Activated CD8-positive, alpha-beta T cell treated with anti-CD3 and anti-CD28 coated beads, Interleukin-2, amount 10 ng/mL, durations not matched to agents 7 days and 5 days (primary cell): ENCODE data around the gene SCGB1D2. TPM values are rescaled to one million over a fixed set of nuclear protein-coding genes. Genes with fewer than 3 reads are reported as not detected.

ENCODE experiments used
- ATAC-seq: fragments of 150-1000 bp; cut with Tn5 transposase; one replicate; pipeline ENCODE4 v1.10.0; 2021; ENCODE audit warnings: moderate library complexity
- CTCF ChIA-PET: fragments of 350-600 bp; sonication (Branson Sonifier 250); formaldehyde crosslinking; loops from one replicate; lab custom pipeline; 2021; ENCODE audit warnings: antibody characterized with exemption; lab: Charles Lee
- POLR2A ChIA-PET: fragments of 350-600 bp; sonication (Branson Sonifier 250); formaldehyde crosslinking; loops from one replicate; lab custom pipeline; 2021; ENCODE audit warnings: antibody characterized with exemption; lab: Charles Lee
- DNase-seq: peaks from one replicate; pipeline ENCODE4 v3.0.0-alpha.2; 2020
- H3K27ac Mint-ChIP-seq: one replicate; pipeline ENCODE4 v1.8.0; 2021; ENCODE audit warnings: mild to moderate bottlenecking, mixed read lengths
- H3K27me3 Mint-ChIP-seq: one replicate; pipeline ENCODE4 v1.8.0; 2021; ENCODE audit warnings: low read depth, mixed read lengths
- H3K36me3 Mint-ChIP-seq: one replicate; pipeline ENCODE4 v1.8.0; 2021; ENCODE audit warnings: low read depth, mixed read lengths
- H3K4me1 Mint-ChIP-seq: one replicate; pipeline ENCODE4 v1.8.0; 2021; ENCODE audit warnings: low read depth, mixed read lengths
- H3K4me3 Mint-ChIP-seq: one replicate; pipeline ENCODE4 v1.8.0; 2021; ENCODE audit warnings: mild to moderate bottlenecking, mixed read lengths
- H3K9me3 Mint-ChIP-seq: one replicate; pipeline ENCODE4 v1.8.0; 2022; ENCODE audit warnings: mixed read lengths; ENCODE audit not compliant: insufficient read depth
- total RNA-seq, 2 experiments: library from RNA; stranded (reverse); gene quantifications; one replicate each; pipeline ENCODE4 v1.2.3, GENCODE V29; 2021

SCGB1D2 gene
- total RNA-seq, 2 experiments from 2014 or later, result not detected

GRCh38 chr11:62221498-62221897 lies 20.5 kb upstream of the SCGB1D2 start:
- no peak for DNase-seq
- Mint-ChIP-seq H3K27ac (no peak overlapping the region), H3K27me3 (peaks cover 16% of the 10 kb centered on the region), H3K4me1 (no peaks in the 10 kb centered on the region), H3K9me3 (peaks cover 26% of the 10 kb centered on the region), H3K4me3 (no peak overlapping the region), H3K36me3 (peaks cover 6% of the 10 kb centered on the region)
- ATAC-seq, result no peak
- ChIA-PET CTCF (no interaction called here), POLR2A (no interaction called here)

- Mint-ChIP-seq H3K36me3 (peaks cover 6% of the 10 kb centered on the region), H3K27me3 (peaks cover 12% of the 10 kb centered on the region), H3K27ac (no peak overlapping the region), H3K4me3 (no peak overlapping the region), H3K4me1 (no peaks in the 10 kb centered on the region), H3K9me3 (peaks cover 26% of the 10 kb centered on the region)
- no peak for DNase-seq
- POLR2A ChIA-PET, result no interaction called here
- no peak for ATAC-seq
- CTCF ChIA-PET, result interaction anchor here (0.9 kb wide), 1 partner anchor 88 kb away, joined by 3 read pairs; no protein-coding TSS in a partner anchor
These were observed 18.9 kb upstream of the SCGB1D2 start for GRCh38 chr11:62223095-62223494.

GRCh38 chr11:62233730-62234129 lies 8.3 kb upstream of the SCGB1D2 start:
- Mint-ChIP-seq H3K4me3 (no peak overlapping the region), H3K4me1 (no peaks in the 10 kb centered on the region), H3K27me3 (peaks cover 29% of the 10 kb centered on the region), H3K36me3 (no peaks in the 10 kb centered on the region), H3K27ac (no peak overlapping the region), H3K9me3 (no peaks in the 10 kb centered on the region)
- DNase-seq, result no peak
- ATAC-seq, result no peak
- CTCF ChIA-PET, result interaction anchor here (0.7 to 1.9 kb wide), 3 partner anchors 9 to 77 kb away, joined by 3 to 4 read pairs (median 3); partner anchors contain the start of gene SCGB1D4
- POLR2A ChIA-PET, result no interaction called here

- Mint-ChIP-seq H3K4me3 (no peak overlapping the region), H3K4me1 (no peaks in the 10 kb centered on the region), H3K27me3 (peaks cover 31% of the 10 kb centered on the region), H3K36me3 (no peaks in the 10 kb centered on the region), H3K9me3 (no peaks in the 10 kb centered on the region), H3K27ac (no peak overlapping the region)
- CTCF ChIA-PET, result interaction anchor here (1.1 to 1.3 kb wide), 4 partner anchors 19 to 77 kb away, joined by 3 to 4 read pairs (median 4); no protein-coding TSS in a partner anchor
- POLR2A ChIA-PET, result no interaction called here
- no peak for ATAC-seq
- no peak for DNase-seq
These were observed 5.9 kb upstream of the SCGB1D2 start for GRCh38 chr11:62236187-62236586.

- POLR2A ChIA-PET, result no interaction called here
- Mint-ChIP-seq H3K4me3 (no peak overlapping the region), H3K36me3 (no peaks in the 10 kb centered on the region), H3K4me1 (no peaks in the 10 kb centered on the region), H3K27ac (no peak overlapping the region), H3K9me3 (no peaks in the 10 kb centered on the region), H3K27me3 (peaks cover 32% of the 10 kb centered on the region)
- ATAC-seq (no peak), DNase-seq (no peak)
- CTCF ChIA-PET, result interaction anchor here (0.7 kb wide), 1 partner anchor 73 kb away, joined by 3 read pairs; no protein-coding TSS in a partner anchor
These were observed 4.5 kb upstream of the SCGB1D2 start for GRCh38 chr11:62237499-62237898.

GRCh38 chr11:62238151-62238550 lies 3.9 kb upstream of the SCGB1D2 start:
- no peak for ATAC-seq
- ChIA-PET CTCF (interaction anchor here (0.6 to 0.7 kb wide), 2 partner anchors 66 to 73 kb away, joined by 3 read pairs; no protein-coding TSS in a partner anchor), POLR2A (no interaction called here)
- no peak overlapping the region for H3K27ac Mint-ChIP-seq
- H3K9me3 Mint-ChIP-seq, result no peaks in the 10 kb centered on the region
- H3K4me3 Mint-ChIP-seq, result no peak overlapping the region
- H3K4me1 Mint-ChIP-seq, result no peaks in the 10 kb centered on the region
- no peaks in the 10 kb centered on the region for H3K36me3 Mint-ChIP-seq
- peaks cover 28% of the 10 kb centered on the region for H3K27me3 Mint-ChIP-seq
- no peak for DNase-seq

GRCh38 chr11:62241095-62241494 lies 944 bp upstream of the SCGB1D2 start:
- peaks cover 21% of the 10 kb centered on the region for H3K27me3 Mint-ChIP-seq
- ATAC-seq, result no peak
- H3K27ac Mint-ChIP-seq, result no peak overlapping the region
- no peak overlapping the region for H3K4me3 Mint-ChIP-seq
- no peak for DNase-seq
- H3K4me1 Mint-ChIP-seq, result no peaks in the 10 kb centered on the region
- H3K36me3 Mint-ChIP-seq, result no peaks in the 10 kb centered on the region
- CTCF ChIA-PET, result interaction anchor here (1.3 to 1.5 kb wide), 2 partner anchors 69 to 70 kb away, joined by 3 read pairs; no protein-coding TSS in a partner anchor
- POLR2A ChIA-PET, result no interaction called here
- no peaks in the 10 kb centered on the region for H3K9me3 Mint-ChIP-seq

- no peaks in the 10 kb centered on the region for H3K36me3 Mint-ChIP-seq
These were observed 3.3 kb downstream of the SCGB1D2 start for GRCh38 chr11:62245271-62245753.

GRCh38 chr11:62251698-62252097 lies 9.7 kb downstream of the SCGB1D2 start:
- ChIA-PET POLR2A (no interaction called here), CTCF (no interaction called here)
- DNase-seq (no peak), ATAC-seq (no peak)
- no peak overlapping the region for H3K27ac Mint-ChIP-seq
- no peak overlapping the region for H3K4me3 Mint-ChIP-seq
- peaks cover 3% of the 10 kb centered on the region for H3K36me3 Mint-ChIP-seq
- H3K27me3 Mint-ChIP-seq, result peaks cover 12% of the 10 kb centered on the region
- peaks cover 25% of the 10 kb centered on the region for H3K9me3 Mint-ChIP-seq
- H3K4me1 Mint-ChIP-seq, result no peaks in the 10 kb centered on the region

More at GRCh38 chr11:62245271-62245753, 3.3 kb downstream of the SCGB1D2 start:
- ChIA-PET CTCF (no interaction called here), POLR2A (no interaction called here)
- Mint-ChIP-seq H3K27ac (no peak overlapping the region), H3K4me1 (no peaks in the 10 kb centered on the region), H3K4me3 (no peak overlapping the region), H3K27me3 (peaks cover 18% of the 10 kb centered on the region), H3K9me3 (peaks cover 4% of the 10 kb centered on the region)
- DNase-seq (peak; percentile 30), ATAC-seq (peak; percentile 57)

GRCh38 chr11:62253999-62254542 lies 12.0 kb downstream of the SCGB1D2 start:
- Mint-ChIP-seq H3K9me3 (peaks cover 25% of the 10 kb centered on the region), H3K4me1 (no peaks in the 10 kb centered on the region), H3K27me3 (peaks cover 22% of the 10 kb centered on the region), H3K4me3 (no peak overlapping the region), H3K36me3 (peaks cover 3% of the 10 kb centered on the region), H3K27ac (no peak overlapping the region)
- DNase-seq (no peak), ATAC-seq (no peak)
- ChIA-PET POLR2A (no interaction called here), CTCF (no interaction called here)

GRCh38 chr11:62256281-62256680 lies 14.2 kb downstream of the SCGB1D2 start:
- Mint-ChIP-seq H3K36me3 (peaks cover 3% of the 10 kb centered on the region), H3K27ac (no peak overlapping the region), H3K4me3 (no peak overlapping the region), H3K9me3 (peaks cover 17% of the 10 kb centered on the region), H3K27me3 (peaks cover 14% of the 10 kb centered on the region), H3K4me1 (no peaks in the 10 kb centered on the region)
- ChIA-PET CTCF (interaction anchor here (1.1 kb wide), 1 partner anchor 46 kb away, joined by 3 read pairs; no protein-coding TSS in a partner anchor), POLR2A (no interaction called here)
- no peak for ATAC-seq
- no peak for DNase-seq

- POLR2A ChIA-PET, result no interaction called here
- H3K27me3 Mint-ChIP-seq, result peaks cover 21% of the 10 kb centered on the region
- H3K4me1 Mint-ChIP-seq, result peaks cover 3% of the 10 kb centered on the region
- CTCF ChIA-PET, result no interaction called here
- DNase-seq (no peak), ATAC-seq (no peak)
- H3K4me3 Mint-ChIP-seq, result no peak overlapping the region
- no peaks in the 10 kb centered on the region for H3K36me3 Mint-ChIP-seq
- H3K9me3 Mint-ChIP-seq, result no peaks in the 10 kb centered on the region
- no peak overlapping the region for H3K27ac Mint-ChIP-seq
These were observed 18.4 kb downstream of the SCGB1D2 start for GRCh38 chr11:62260261-62260953.
